Hepatic stellate cell (primary cell): ENCODE measurements around the gene ZNF93.
"Not testable (repeated sequence)": the region's sequence is repeated elsewhere in the genome, so short reads cannot be mapped to it uniquely, and the experiment has no call there.

Experiments used
- DNase-seq: peaks from one replicate; pipeline ENCODE4 v3.0.0; 2011; ENCODE audit warnings: low spot score

The ZNF93 gene

GRCh38 chr19:19900729-19901444, at the start of gene ZNF93:
Gene ZNF93, plus strand, starts transcription at chr19:19900946. Its CDS starts 143 bp downstream, at chr19:19901089.
- peak; percentile 94 for DNase-seq

- not testable (repeated sequence) for DNase-seq
Measured at GRCh38 chr19:19851740-19852139, 49.0 kb upstream of the ZNF93 start.

GRCh38 chr19:19858751-19859150, 42.0 kb upstream of the ZNF93 start:
- DNase-seq, result no peak

GRCh38 chr19:19860756-19861390, 39.9 kb upstream of the ZNF93 start:
- no peak for DNase-seq

- peak; percentile 97 for DNase-seq
Measured at GRCh38 chr19:19865750-19866610, 34.8 kb upstream of the ZNF93 start, which contains the start of gene ZNF253. Gene ZNF253, plus strand, starts transcription at chr19:19865882. Its CDS starts 115 bp downstream, at chr19:19865997.

- DNase-seq, result peak; percentile 2
Measured at GRCh38 chr19:19866611-19867248, 34.0 kb upstream of the ZNF93 start.

- DNase-seq, result not testable (repeated sequence)
Measured at GRCh38 chr19:19870086-19870485, 30.7 kb upstream of the ZNF93 start.

- no peak for DNase-seq
Measured at GRCh38 chr19:19871932-19872331, 28.8 kb upstream of the ZNF93 start.

GRCh38 chr19:19873381-19873780, 27.4 kb upstream of the ZNF93 start:
- DNase-seq, result no peak

GRCh38 chr19:19877724-19878123, 23.0 kb upstream of the ZNF93 start:
- DNase-seq, result no peak

GRCh38 chr19:19884583-19884982, 16.2 kb upstream of the ZNF93 start:
- DNase-seq, result no peak

- DNase-seq, result not testable (repeated sequence)
Measured at GRCh38 chr19:19892055-19892941, 8.4 kb upstream of the ZNF93 start.

- DNase-seq, result peak; percentile 12
Measured at GRCh38 chr19:19900139-19900728, 512 bp upstream of the ZNF93 start.

- DNase-seq, result not testable (repeated sequence)
Measured at GRCh38 chr19:19907551-19907950, 6.8 kb downstream of the ZNF93 start.

- DNase-seq, result no peak
Measured at GRCh38 chr19:19909654-19910053, 8.9 kb downstream of the ZNF93 start.

GRCh38 chr19:19911150-19911549, 10.4 kb downstream of the ZNF93 start:
- DNase-seq, result no peak

- no peak for DNase-seq
Measured at GRCh38 chr19:19914596-19914995, 13.8 kb downstream of the ZNF93 start.

GRCh38 chr19:19930417-19930816, 29.7 kb downstream of the ZNF93 start:
- not testable (repeated sequence) for DNase-seq

- DNase-seq, result not testable (repeated sequence)
Measured at GRCh38 chr19:19933432-19934314, 32.9 kb downstream of the ZNF93 start.

- no peak for DNase-seq
Measured at GRCh38 chr19:19937403-19937802, 36.7 kb downstream of the ZNF93 start.
